Measurements from ENCODE around the gene MAD1L1.

Gene MAD1L1

DNA sequence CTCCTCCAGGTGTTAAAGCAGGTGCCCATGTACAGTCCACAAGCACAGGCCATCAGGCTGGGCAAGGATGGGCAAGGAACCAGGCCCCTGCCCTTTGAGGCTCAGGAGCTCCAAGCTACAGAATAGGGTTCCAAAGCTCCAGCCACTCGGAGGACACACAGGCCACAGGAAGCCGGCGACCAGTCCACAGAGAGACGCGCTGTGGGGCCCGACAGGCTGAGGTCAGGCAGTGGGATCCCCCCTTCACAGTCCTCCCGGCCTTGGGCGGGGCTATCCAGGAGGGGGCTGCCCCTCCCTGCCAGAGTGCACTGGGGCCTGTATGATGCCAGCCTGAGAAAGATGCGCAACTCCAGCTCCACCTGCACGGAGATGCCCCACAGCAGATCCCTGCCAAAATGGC lies 34.0 kb downstream of the MAD1L1 start:
- no peak for DNase-seq

DNA sequence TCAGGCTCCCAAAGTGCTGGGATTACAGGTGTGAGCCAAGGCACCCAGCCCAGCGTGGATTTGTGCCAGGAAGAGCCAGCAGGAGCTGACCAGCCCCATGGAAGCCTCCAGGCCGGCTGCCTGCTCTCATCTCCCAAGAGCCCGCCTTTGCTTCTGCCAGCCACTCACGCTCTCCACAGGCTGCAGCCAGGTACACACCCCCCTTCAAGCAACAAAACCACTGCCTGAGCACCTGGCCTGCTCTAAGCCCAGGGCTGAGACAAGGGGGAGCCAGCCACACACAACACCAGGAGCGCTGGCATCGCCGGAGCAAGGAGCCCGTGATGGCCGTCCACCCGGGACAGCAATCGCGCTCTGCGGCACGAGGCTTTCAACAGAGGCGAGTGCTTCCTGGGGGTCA lies 34.5 kb downstream of the MAD1L1 start:
- DNase-seq = no peak

DNA sequence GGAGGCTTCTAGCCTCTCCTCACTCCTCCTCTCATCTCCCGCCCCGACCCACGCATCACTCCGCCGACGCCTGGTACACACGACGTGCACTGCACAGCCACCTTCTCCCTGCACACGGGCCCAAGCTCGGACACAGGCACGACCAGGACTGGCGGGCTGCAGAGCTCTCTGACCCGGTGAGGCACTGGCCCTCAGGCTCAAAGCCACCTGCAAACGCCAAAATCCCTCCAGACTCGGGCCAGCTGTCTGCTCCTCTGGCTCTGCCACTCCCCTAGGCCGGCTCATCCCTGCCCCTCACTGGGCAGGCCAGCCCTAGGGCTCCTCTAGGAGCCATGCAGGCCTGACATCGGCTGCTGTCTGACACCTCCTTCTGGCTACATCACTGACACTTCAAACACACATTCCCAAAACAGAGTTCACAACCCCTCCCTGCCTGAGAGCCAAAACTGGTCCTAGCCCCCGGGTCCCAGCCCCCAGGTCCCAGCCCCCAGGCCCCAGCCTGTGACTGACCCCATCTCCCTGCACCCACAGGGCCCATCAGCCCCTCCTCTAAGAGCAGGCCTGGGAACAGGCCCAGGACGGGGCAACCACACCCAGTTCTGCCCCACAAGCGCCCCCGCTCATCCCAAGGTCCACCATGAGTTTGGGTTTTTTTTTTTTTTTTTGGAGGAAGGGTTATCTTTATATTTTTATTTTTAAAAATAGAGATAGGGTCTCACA lies 35.1 kb downstream of the MAD1L1 start:
- DNase-seq = no peak

DNA sequence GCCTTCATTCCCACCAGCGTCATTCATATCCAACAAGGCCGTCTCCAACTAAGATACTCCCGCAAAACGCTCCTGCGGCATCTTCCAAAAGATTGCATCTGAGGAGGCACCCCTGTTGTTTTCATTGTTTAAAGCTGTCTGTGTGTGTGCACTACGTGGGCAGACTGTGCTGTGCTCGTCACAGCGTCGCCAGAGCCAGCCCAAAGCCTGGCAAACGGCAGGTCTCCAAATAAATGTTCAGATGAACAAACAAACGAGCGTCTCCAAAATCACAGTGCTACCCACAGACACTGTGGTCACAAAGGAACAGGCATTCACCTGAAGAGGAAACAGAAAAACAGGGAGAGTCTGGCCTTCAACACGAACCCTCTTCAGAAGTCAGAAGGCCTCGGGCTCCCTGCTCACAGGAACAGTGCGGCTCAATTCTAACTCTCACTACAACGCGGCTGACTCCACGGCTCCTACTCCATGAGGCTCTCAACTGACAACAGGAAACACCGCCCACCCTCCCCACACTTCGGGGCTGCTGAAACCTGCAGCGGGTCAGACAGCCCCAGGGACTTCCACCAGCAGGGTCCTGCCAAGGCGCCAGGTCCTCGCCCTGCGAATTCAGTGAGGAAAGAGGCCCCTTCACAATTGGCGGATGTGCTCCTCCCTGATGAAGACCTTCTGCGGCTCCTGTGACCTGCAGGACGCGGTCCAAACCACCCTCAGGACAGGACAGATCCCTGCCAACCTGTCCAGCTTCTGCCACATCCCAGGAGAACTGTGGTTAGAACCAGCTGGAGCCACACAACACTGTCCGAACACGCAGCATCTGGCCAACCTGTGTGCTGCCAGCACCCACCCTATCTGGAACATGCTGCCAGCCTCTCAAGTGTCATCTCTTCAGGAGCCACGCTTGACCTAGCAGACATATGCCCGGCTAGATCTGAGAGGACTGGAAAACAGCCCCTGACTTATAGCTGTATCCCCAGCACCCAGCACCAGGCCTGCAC lies 36.1 kb downstream of the MAD1L1 start:
- DNase-seq = no peak

DNA sequence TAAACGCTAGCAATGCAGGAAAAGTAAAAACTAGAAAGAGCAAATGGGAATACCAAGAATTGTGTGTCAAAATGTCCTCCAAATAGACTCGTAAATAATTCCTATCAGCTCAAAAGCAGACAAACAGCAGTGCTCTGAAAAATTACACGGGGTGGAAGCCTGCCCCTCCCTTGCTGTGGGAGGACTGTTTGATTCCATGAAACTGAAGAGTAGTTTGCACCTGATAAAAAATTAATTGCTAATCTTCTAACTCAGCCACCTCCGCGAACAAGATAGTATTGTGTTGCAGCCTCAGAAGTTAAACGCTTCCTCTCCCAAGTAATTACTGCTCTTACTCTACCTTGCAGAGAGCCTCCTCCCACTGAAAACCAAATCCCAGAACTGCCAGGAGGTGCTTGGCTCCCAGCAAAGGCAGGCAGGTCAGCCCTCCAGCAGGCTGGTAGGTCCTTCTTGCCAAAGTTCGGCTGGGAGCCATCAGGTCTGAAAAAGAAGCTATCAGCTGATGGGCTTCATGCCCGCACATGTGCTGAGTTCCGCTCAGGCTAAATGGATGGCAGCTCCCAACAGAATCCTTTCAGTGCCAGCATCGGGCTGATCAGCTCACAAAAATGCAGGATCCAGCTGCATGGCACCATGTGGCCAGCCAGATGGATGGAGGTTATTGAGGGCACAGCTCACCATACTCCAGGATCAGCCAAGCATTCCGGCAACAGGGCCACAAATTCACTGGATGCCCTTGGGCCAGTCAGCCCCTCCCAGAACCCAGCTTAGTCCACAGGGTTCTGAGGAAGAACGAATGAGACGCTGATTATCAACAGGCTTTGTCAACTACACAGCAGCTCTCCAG lies 37.1 kb downstream of the MAD1L1 start:
- DNase-seq = no peak

DNA sequence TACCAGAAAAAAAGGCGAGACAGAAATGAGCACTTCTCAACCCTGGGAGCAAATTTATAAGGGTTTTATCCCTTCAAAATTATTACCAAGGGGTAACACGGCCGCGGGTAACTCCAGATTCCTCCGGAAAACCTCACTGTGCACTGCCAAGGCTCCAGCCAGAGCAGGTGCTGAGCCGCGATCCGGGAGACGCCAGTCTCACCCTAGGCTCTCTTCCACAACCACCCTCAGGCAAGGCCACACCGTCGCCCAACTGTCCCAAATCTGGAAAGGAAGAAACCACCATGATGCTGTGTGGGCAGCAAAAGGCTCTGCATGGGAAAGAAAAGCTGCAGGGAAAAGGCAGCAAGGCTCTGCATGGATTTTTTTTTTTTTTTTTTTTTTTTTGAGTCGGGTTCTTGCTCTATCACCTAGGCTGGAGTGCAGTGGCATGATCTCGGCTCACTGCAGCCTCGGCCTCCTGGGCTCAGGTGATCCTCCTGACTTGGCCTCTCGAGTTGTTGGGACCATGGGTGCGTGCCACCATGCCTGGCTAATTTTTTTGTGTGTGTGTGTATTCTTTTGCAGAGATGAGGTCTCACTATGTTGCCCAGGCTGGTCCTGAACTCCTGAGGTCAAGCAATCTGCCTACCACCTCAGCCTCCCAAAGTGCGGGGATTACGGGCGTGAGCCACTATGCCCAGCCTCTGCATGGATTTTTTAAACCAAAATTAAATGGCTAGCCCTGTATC lies 39.0 kb downstream of the MAD1L1 start:
- DNase-seq = no peak

DNA sequence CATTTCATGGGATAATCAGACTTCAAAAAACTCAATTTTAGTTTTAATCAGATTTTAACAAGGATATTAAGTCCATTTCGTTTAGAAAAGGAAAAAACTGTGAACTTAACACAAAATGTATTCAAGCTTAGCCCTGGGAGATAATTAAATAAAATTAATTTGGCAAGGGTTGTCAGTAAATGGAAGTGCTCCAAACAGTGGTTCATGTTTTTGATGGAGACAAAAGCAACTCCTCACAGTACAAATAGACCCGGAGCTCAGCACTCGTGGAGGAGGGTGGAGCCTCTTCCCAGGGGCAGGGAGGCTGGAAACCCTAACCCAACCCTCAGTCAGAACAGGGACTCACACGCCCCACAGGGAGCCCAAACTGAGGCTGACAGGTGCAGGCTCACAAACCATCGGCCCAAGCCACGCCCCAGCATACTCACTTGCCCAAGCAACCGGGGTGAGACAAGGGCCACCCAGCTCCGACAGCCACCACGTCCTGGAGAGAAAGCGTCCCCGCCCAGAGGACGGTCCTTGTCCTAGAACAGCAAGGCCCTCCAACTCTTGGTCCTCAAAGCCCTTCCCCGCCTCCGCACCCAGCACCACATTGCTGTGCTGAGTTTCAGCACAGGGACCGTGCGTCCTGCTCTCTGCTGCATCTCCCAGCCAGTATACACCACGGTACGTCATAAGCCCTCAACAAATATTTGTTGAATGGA lies 39.8 kb downstream of the MAD1L1 start:
- no peak for DNase-seq

DNA sequence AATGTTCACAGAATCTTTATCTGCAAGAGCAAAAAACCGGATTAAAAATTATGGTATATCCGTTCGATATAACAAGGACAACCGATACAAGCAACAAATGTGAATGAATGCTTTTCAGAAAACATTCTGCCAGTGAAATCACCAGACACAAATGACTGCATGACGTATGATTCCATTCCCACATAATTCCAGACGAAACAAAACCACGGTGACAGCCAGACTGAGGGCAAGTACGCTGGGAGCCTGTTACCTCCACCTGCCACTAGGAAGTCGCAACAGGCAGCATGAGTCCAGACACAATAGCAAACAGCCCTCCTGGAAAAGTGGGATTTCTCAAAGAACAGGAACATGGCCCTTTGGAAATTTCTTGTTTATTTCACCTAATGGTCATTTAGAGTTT lies 41.7 kb downstream of the MAD1L1 start:
- DNase-seq = no peak

DNA sequence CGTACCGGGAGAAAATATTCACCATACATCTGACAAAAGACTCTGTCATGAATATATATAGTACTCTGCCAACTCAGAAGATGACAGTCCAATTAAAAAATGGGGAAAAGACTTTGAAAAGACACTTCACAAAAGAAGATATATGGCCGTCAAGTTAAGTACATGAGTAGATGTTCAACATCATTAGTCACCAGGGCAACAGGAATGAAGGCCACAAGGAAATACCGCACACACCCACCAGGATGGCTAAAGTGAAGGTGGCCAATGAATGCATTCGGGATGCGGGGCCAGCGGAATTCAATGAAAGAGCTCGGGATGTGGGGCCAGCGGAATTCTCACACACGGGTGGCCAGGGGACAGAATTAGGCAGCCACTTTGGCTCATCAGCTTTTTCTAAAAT lies 42.2 kb downstream of the MAD1L1 start:
- no peak for DNase-seq

DNA sequence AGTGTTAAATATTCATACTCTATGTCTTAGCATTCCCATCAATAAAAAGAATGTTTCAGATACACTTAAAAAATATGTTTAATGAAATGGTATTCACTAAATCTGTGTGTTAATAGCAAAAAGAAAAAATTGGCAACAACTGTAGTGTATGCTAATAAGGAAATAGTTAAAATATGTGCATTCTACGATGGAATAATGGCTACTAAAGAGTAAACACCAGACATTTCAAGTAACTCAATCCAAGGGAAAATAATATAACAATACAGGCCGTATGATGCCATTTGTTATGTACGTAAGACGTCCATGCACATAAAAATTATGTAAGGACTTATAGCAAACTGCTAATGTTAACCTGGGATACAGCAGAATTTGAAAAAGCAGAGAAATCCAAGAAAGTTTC lies 46.6 kb downstream of the MAD1L1 start:
- no peak for DNase-seq

DNA sequence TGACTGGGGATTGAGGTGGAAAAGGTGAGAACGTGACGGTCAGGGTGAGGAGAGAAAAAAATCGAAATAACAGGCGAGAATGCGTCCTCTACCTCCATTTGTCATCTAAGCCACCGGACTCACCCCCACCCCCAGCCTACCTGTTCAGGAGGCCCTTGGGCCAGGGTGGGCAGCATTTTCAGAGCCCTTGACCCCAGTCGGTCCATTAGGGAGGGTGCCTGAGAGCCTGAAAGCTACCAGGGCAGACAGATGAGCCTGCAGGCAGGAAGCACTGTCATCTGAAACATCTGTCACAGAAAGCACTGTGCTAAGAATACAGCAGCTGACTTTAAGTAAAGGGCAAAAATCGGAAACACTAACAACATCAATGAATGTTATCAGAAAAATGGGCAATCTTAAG lies 47.0 kb downstream of the MAD1L1 start:
- DNase-seq = no peak

DNA sequence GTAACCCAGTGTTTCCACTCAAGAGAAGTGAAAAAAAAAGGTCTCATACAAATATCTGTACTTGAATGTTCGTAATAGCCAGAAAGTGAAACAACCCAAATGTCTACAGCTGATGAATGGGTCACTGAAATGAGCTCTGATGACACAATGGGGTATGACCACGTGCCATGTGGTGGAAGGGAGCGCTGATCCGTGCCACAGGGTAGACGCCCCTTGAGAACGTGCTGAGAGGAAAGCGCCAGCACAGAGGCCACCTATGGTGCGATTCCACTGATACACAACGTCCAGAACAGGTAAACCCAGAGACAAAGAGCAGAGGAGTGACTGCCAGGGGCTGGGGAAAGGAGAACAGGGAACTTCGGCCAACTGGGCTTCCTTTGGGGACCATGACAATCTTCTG lies 50.3 kb downstream of the MAD1L1 start:
- no peak for DNase-seq

DNA sequence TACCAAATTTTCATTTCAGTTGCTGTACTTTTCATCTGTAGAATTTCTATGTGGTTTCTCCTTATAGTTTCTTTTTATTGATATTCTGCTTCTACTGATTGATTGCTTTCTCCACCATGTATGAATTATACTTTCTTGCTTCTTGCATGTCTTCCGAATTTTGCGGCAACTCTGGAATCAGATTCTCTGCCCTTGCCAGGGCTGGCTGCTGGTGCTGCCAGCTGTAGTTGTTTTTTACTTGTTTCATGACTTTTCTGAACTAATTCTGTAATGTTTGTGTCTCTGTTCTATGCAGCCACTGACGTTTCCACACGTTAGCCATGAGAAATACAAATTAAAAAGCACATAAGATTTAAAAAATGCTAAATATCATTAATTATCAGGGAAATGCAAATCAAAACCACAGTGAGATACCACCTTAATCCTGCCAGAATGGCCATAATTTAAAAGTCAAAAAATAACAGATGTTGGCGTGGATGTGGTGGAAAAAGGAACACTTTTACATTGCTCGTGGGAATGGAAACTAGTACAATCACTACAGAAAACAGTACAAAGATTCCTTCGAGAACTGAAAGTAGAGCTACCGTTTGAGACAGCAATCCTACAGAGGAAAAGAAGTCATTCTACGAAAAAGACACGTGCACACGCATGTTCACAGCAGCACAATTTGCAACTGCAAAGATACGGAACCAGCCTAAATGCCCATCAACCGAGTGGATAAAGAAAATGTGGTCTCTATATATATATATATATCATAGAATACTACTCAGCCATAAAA lies 51.5 kb downstream of the MAD1L1 start:
- no peak for DNase-seq

DNA sequence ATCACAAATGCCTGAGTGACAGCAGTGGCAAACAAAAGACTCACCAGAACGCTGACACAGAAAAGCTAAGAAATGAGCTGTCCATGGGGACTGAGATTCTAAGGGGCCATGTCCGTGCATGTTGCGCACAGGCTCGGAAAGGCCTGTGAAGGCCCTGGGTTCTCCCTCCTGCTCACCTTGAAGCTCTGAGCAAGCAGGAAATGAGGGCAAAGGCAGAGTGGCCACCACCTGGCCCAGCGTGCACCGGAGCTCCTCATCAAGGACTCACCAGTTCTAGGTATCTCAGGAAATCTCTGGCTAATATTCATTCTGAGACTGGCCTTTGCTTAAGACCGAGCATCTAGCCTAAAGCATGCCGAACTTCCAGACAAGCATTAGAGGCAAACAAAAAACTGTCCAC lies 52.7 kb downstream of the MAD1L1 start:
- DNase-seq = no peak

DNA sequence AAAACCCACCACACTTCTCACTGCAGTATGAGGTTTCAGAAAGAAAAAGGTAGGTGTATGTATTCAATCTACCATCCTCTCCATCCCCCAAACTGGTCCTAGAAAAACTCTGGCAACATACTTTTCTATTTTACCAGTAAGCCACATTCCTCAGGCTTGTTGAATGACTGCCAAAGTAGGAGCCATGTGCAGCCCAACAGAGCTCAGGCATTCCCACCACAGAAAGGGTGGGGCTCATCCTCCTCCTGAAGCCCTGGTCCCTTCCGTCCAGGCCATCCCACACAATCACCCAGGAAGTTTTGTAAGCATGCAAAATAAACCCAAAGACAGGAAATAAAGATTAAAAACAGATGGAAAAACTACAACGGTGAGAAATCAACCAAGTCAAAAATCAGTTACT lies 57.2 kb downstream of the MAD1L1 start:
- DNase-seq = no peak

DNA sequence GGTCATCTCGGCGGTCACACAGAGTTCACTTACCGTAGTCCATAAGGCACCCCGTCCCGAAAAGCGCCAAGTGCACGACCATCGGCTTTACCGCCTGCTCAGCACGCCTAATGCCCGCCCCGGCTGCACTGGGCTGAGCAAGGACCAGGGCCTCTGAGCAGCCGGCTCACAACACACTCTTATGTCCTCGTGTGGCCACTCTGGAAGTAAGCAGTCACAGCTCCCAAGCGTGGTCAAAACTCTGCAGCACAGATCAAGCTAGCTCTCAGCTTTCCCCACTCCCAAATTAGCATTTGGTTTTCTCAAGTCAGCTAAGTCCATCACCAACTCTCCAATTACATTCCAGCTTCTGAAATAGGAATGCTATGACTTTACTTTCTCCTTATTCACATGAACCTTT lies 57.7 kb downstream of the MAD1L1 start:
- no peak for DNase-seq

DNA sequence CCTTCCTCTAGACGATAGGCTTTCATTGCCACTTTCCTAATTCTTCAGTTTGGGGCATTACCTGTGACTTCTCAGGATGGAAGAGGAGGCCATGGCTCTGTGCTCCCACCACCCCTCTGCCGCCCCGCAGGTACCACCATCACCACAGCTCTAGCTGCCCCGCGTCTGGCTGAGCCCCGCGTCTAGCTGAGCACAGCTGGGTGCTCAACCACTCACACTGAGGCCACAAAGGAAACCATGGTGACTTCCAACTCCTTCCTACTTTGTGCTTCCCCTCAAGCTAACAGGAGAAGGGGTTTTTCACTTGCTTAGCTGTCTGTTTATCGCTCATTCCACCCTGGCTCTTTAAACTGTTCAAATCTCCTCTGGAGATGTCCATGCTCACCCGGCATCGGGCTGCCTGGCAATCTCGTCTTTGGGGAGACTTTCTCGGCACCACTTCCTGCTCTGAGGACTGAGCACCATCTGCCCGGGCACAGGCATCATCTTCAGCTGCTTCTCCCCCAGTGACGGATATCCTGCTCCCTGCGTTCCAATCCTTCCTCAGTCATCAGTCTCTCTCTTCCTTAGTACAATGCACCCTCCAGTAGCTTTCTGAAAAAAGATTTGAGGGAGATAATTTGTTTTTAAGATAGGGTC lies 59.4 kb downstream of the MAD1L1 start:
- DNase-seq = no peak

DNA sequence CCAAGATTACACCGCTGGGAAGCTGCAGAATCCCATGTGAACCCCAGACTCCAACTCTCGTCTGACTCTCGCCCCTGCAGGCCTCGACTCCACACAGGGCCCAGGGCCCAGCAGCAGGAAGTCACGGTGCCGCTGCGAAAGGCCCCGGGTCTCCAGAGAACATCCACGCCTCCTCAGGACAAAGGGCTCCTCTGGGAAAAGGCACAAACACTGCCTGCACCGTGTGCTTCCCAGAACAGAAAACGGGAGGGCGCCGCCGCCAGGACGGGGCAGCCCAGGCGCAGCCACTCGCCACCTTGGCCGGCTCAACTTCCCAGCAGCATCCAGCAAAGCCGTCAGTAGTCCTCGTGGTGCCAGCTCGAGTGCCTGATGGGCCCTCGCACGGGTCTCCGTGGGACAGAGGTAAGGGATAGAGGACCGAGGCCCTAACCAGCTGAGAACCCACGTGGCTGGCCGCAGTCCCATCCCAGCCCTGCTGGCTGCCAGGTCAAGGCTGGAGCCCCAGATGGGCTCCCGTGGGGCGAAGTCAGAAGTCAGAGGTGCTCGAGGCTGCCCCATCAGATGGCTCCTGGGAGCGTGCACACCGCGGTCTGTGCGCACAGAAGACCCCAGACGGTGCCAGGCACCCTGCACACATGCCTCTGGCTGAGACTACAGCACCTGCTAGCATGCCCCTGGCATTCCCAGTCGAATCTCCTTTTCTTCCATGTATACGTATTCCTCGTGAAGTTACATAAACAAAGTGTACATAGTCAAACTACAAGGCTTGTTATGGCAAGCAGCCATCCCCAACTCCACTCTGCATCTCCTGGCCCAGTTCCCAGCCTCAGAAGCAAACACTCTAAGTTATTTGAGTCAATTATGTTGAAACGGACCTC lies 60.2 kb downstream of the MAD1L1 start:
- no peak for DNase-seq

DNA sequence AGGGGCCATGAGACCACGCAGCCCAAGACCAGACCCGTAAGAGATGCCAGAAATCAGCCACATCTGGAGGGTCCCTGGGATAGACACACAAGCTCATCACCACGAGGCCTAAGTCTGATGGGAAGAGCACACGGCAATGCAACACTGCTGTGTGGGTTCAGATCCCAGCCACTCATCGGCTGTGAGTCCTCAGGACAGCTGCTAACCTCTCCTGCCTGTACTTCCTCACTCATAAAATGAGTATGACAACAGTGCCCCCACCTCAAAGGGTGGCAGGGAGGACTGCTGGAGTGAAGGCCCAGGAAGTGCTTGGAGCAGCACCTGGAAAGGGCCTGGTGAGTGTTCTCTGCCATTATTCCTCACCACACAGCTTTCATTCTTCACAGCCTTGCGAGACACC lies 60.9 kb downstream of the MAD1L1 start:
- no peak for DNase-seq

Data from CD4-positive, alpha-beta T cell treated with Interleukin-10 for 1 hour (primary cell).